Peyer's patch (tissue), 4 donors: ENCODE results near the gene GFER. TPM values are rescaled to one million over a fixed set of nuclear protein-coding genes. Genes with fewer than 3 reads are reported as not detected.
"Not testable (repeated sequence)": the region's sequence is repeated elsewhere in the genome, so short reads cannot be mapped to it uniquely, and the experiment has no call there.

Experiments used
- DNase-seq, 3 donors: peaks; one replicate each; pipeline ENCODE4 v3.0.0-alpha.2; 2017 to 2019
- H3K27ac ChIP-seq, 4 donors: fragments of 200-600 bp; sonication (generic); one replicate each; pipeline ENCODE4 v1.5.1; 2016 to 2019
- H3K27me3 ChIP-seq, 2 donors: fragments of 200-600 bp; sonication (generic); one replicate each; pipeline ENCODE4 v1.5.1; 2019
- H3K36me3 ChIP-seq, 3 donors: fragments of 200-600 bp; sonication (generic); one replicate each; pipeline ENCODE4 v1.5.1; 2016 to 2019
- H3K4me1 ChIP-seq, 4 donors: fragments of 200-600 bp; sonication (generic); one replicate each; pipeline ENCODE4 v1.5.1; 2016 to 2019
- H3K4me3 ChIP-seq, 4 donors: fragments of 200-600 bp; sonication (generic); 1 replicate in 3 of 4; 2 replicates in 1 of 4; pipeline ENCODE4 v1.5.1; 2016 to 2019; ENCODE audit warnings: mild to moderate bottlenecking in 1 of 4
- H3K9me3 ChIP-seq, 4 donors: fragments of 200-600 bp; sonication (generic); one replicate each; pipeline ENCODE4 v1.5.1; 2016 to 2019; ENCODE audit warnings: mild to moderate bottlenecking in 1 of 4
- POLR2A ChIP-seq, 2 donors: fragments of 450-650 bp; IDR thresholded peaks; one replicate each; pipeline ENCODE4 v1.5.1; 2017; ENCODE audit warnings: antibody characterized with exemption in 2 of 2, mild to moderate bottlenecking in 2 of 2, moderate library complexity in 2 of 2
- total RNA-seq, 4 donors: library from RNA; depleted of rRNA; stranded (reverse); fragments of >200 nt; gene quantifications; one replicate each; pipeline ENCODE4 v1.1.0, GENCODE V29; 2016
- TF ChIP-seq, protein P1 (sequence below), 6 experiments: fragments of 450-650 bp in 4 of 6; fragments of 200-600 bp in 2 of 6; sonication (generic) in 1 of 6; IDR thresholded peaks; one replicate each; pipeline ENCODE4 v1.5.1; 2017 to 2019; ENCODE audit warnings: antibody characterized with exemption in 6 of 6, mild to moderate bottlenecking in 3 of 6, moderate library complexity in 1 of 6

The GFER gene
- total RNA-seq, 4 donors from 2014 or later, result 31.4 to 102 (median 83.1) TPM

DNA sequence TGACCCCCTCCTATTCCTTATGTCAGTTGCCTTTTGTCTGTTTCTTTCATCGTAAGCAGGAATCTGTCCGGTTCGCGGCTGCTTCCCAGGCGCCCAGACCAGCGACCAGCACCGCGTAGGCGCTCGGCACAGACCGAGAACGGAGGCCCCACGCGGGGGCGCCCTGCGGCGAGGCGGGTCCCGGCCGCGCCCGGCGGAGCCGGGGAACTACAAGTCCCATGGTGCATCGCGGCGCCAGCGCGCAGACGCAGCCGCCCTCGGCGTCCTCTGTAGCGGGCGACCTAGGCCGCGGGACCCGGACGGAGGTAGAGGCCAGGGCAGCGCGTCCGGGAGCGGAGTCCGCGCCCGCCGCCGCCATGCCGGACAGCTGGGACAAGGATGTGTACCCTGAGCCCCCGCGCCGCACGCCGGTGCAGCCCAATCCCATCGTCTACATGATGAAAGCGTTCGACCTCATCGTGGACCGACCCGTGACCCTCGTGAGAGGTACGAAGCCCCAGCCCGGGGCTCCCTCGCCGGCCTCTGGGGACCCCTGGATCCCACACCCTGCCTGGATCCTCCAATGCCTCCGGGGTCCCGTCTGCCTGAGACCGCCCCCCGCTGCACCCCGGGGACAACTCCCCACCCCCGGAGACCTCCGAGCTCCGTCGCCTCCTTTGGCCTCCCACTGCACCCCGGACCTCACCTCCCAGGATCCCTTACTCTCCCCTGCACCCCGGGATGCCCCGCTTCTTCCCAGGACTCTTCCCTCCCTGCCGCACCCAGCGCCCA is 24.5 kb upstream of the GFER start, which contains the start of gene NDUFB10:
Gene NDUFB10, plus strand, starts transcription at position 270 of the 771 bp plus-strand sequence. Its CDS starts 87 bp downstream, at position 357.
- peaks cover 0 to 25% (median 0%) of the 10 kb centered on the region in 3 donors for H3K36me3 ChIP-seq
- peaks cover 0 to 27% (median 19%) of the 10 kb centered on the region in 4 donors for H3K4me1 ChIP-seq
- H3K27ac ChIP-seq, result peak within 1 kb of the TSS; percentile 84 to 89 (median 88)
- peak; percentile 93 to 98 for TF ChIP-seq POLR2A (IDR thresholded peaks at IDR 0.05)
- TF ChIP-seq, protein P1, sequence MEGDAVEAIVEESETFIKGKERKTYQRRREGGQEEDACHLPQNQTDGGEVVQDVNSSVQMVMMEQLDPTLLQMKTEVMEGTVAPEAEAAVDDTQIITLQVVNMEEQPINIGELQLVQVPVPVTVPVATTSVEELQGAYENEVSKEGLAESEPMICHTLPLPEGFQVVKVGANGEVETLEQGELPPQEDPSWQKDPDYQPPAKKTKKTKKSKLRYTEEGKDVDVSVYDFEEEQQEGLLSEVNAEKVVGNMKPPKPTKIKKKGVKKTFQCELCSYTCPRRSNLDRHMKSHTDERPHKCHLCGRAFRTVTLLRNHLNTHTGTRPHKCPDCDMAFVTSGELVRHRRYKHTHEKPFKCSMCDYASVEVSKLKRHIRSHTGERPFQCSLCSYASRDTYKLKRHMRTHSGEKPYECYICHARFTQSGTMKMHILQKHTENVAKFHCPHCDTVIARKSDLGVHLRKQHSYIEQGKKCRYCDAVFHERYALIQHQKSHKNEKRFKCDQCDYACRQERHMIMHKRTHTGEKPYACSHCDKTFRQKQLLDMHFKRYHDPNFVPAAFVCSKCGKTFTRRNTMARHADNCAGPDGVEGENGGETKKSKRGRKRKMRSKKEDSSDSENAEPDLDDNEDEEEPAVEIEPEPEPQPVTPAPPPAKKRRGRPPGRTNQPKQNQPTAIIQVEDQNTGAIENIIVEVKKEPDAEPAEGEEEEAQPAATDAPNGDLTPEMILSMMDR (IDR thresholded peaks at IDR 0.05), result peak; percentile 64 to 82 (median 78)
- no peaks in the 10 kb centered on the region for H3K9me3 ChIP-seq
- DNase-seq, result peak; percentile 88 to 97 (median 97)
- H3K4me3 ChIP-seq, result peak within 1 kb of the TSS; percentile 79 to 86 (median 80)
- H3K27me3 ChIP-seq, result no peaks in the 10 kb centered on the region

DNA sequence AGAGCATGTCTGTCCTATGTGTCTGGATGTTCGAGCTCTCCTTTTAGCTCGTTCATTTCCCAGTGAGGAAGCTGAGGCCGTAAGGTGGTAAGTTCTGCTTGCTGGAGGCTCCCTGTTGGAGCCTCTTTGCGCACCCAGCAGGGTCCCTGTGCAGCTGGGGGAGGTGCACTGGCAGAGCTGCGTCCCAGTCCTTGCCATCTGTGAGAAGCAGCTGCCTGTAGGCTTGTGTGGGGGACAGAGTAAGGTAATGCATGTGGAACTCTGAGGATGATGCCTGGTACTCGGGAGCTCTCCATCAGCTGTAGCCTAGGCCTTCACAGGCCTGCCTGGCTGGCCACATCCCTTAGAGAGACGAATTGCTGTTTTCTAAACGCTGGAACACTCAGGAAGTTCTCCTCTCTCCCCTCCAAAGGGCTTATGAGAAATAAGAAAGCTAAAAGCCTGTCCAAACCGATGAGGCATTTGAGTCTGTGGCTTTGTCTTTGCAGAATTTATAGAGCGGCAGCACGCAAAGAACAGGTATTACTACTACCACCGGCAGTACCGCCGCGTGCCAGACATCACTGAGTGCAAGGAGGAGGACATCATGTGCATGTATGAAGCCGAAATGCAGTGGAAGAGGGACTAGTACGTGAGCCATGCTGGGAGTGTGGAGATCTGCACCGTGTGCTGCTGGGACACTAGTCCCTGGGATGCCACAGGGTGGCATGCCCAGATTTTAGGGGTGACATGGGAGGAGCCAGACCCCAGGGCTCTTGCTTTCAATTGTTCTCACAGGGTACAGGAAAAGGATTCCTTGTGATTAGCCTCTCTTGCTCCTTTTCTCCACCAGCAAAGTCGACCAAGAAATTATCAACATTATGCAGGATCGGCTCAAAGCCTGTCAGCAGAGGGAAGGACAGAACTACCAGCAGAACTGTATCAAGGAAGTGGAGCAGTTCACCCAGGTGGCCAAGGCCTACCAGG is 23.0 kb upstream of the GFER start:
- Histone ChIP-seq H3K4me1 (peaks cover 3 to 34% (median 23%) of the 10 kb centered on the region in 4 donors), H3K36me3 (peaks cover 0 to 25% (median 0%) of the 10 kb centered on the region in 3 donors), H3K27me3 (no peaks in the 10 kb centered on the region), H3K4me3 (peak overlapping the region in 3 of 4 donors; percentile 79 to 86 (median 82)), H3K9me3 (no peaks in the 10 kb centered on the region), H3K27ac (peak overlapping the region in 3 of 4 donors; percentile 2 to 89 (median 3))
- TF ChIP-seq POLR2A (IDR thresholded peaks at IDR 0.05), result no peak
- TF ChIP-seq, protein P1 (IDR thresholded peaks at IDR 0.05), result no peak
- DNase-seq, result no peak

DNA sequence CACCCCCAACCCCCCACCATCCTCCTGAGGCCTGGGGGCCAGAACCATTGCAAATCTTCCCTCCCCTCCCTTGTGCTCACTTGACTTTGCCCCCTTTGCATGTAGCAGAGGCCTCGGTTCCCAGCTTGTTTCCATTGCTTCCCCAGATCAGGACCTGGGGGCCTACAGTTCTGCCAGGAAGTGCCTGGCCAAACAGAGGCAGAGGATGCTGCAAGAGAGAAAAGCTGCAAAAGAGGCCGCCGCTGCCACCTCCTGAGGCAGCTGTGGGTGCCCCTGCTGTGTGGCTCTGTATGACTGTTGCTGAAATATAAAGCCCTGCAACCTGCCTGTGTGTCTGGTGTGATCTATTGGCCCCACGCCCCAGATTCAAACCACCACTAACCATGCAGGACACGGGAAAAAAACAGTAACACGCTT is 22.3 kb upstream of the GFER start:
- Histone ChIP-seq H3K9me3 (no peaks in the 10 kb centered on the region), H3K4me3 (no peak overlapping the region), H3K27ac (peak overlapping the region in 3 of 4 donors; percentile 1 to 89 (median 2)), H3K4me1 (peaks cover 3 to 38% (median 24%) of the 10 kb centered on the region in 4 donors), H3K36me3 (peaks cover 0 to 25% (median 0%) of the 10 kb centered on the region in 3 donors), H3K27me3 (no peaks in the 10 kb centered on the region)
- no peak for DNase-seq
- no peak for TF ChIP-seq POLR2A (IDR thresholded peaks at IDR 0.05)
- TF ChIP-seq, protein P1 (IDR thresholded peaks at IDR 0.05), result no peak

DNA sequence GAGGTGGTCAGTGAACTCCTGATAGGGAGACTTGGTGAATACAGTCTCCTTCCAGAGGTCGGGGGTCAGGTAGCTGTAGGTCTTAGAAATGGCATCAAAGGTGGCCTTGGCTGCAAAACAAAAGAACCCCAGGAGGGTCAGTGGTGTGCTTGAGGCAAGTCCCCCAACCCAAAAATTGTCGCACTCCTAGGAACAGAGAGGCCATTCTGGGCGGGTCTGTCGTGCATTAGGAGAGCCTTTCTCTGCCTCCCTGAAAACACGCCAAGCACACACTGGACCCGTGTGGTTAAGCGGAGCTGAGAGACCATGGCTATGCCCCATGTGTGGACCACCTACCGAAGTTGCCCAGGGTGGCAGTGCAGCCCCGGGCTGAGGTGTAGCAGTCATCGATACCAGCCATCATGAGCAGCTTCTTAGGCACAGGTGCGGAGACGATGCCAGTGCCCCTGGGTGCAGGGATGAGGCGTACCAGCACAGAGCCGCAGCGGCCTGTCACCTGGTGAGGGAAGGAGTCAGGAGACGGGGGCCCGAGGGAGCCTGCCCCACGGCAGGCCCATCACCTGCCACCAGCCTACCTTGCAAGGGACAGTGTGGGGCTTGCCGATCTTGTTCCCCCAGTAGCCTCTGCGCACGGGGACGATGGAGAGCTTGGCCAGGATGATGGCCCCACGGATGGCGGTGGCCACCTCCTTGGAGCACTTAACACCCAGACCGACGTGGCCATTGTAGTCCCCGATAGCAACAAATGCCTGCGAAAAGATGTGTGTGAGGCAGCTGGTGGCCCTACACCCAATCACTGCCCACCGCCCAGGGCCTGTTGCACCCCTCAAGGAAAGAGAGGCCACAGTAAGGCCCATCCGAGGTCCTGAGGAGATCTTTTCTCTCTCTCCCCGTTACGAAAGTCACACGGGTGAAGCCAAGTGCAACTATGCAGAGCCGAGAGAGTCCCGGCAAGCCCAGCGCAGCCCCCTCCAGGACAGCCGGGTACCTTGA is 21.5 kb upstream of the GFER start:
- H3K4me1 ChIP-seq, result peaks cover 3 to 38% (median 24%) of the 10 kb centered on the region in 4 donors
- H3K36me3 ChIP-seq, result peaks cover 0 to 25% (median 0%) of the 10 kb centered on the region in 3 donors
- not testable (repeated sequence) for H3K9me3 ChIP-seq, H3K27me3 ChIP-seq, DNase-seq
- peak overlapping the region in 1 of 4 donors; percentile 97 for H3K27ac ChIP-seq
- peak overlapping the region in 1 of 4 donors; percentile 90 for H3K4me3 ChIP-seq

DNA sequence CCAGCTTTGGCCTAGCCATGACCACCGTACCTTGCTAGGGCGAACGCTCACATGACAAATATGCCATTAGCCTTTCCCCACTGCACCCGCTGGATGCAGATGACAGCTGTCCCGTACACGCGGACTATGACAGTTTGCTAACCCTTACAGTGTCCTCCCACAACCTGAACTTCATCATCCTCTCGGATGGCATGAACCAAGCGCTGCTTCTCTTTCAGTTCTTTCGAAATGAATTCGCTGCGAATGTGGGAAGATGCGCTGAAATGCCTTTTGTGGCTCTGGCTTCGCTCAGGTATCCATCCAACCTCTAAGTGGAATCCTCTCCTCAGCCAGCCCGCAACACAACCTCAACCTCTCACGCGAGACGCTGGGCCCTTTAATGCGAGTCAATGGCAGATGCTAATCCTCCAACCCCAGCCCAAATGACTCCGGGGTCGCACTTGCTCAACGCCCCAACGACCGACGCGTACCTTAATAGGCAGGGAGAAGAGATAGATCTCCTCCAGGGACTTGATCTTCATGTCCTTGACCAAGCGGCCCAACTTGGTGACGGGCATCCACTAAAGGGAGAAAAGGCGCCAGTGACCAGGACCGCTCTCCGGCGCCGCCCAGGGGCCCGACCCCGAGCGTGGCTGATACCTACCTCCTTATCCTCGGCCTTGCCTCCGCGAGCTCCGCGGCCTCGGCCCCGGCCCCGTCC is 20.0 kb upstream of the GFER start:
- peaks cover 3 to 35% (median 23%) of the 10 kb centered on the region in 4 donors for H3K4me1 ChIP-seq

More for the DNA sequence above, 20.0 kb upstream of the GFER start:
- no peaks in the 10 kb centered on the region for H3K27me3 ChIP-seq
- TF ChIP-seq, protein P1 (IDR thresholded peaks at IDR 0.05), result peak in 3 of 6 experiments; percentile 16 to 30 (median 30)
- TF ChIP-seq POLR2A (IDR thresholded peaks at IDR 0.05), result no peak
- H3K4me3 ChIP-seq, result peak overlapping the region; percentile 78 to 96 (median 92)
- H3K27ac ChIP-seq, result peak overlapping the region; percentile 95 to 100 (median 96)
- peaks cover 0 to 25% (median 0%) of the 10 kb centered on the region in 3 donors for H3K36me3 ChIP-seq
- DNase-seq, result peak; percentile 35 to 70 (median 67)
- no peaks in the 10 kb centered on the region for H3K9me3 ChIP-seq
